CD14-positive monocyte (primary cell): ENCODE results near the gene RNU1-4. TPM values are rescaled to one million over a fixed set of nuclear protein-coding genes. Genes with fewer than 3 reads are reported as not detected.
A peak's percentile ranks its signal among the peaks of the same experiment; 100 is the strongest.
"Not testable (repeated sequence)": the region's sequence is repeated elsewhere in the genome, so short reads cannot be mapped to it uniquely, and the experiment has no call there.

ENCODE experiments used
- DNase-seq, 3 donors: peaks; one replicate each; pipeline ENCODE4 v3.0.0-alpha.2; 2011 to 2022
- H2AFZ ChIP-seq: 2 replicates; pipeline ENCODE4 v1.6.0; 2012; ENCODE audit warnings: mild to moderate bottlenecking, low read depth, low read length, inconsistent platforms; ENCODE audit not compliant: insufficient read depth, poor library complexity, severe bottlenecking
- H3K27ac ChIP-seq, 2 donors: 1 replicate in 1 of 2; 2 replicates in 1 of 2; pipeline ENCODE4 v1.5.1; 2012 to 2013; ENCODE audit warnings: low read length in 2 of 2, control low read depth in 1 of 2, inconsistent platforms in 1 of 2, low read depth in 1 of 2, mild to moderate bottlenecking in 1 of 2
- H3K27me3 ChIP-seq, 2 donors: one replicate each; pipeline versions ENCODE4 v1.6.0 to v1.6.1; 2011 to 2013; ENCODE audit warnings: low read length in 2 of 2; ENCODE audit not compliant: control insufficient read depth in 2 of 2, insufficient read depth in 2 of 2
- H3K36me3 ChIP-seq, 2 donors: replicated peaks in 1 of 2; 1 replicate in 1 of 2; 2 replicates in 1 of 2; pipeline versions ENCODE4 v1.5.1 to v1.6.1; 2012 to 2013; ENCODE audit warnings: low read length in 2 of 2, control low read depth in 1 of 2, inconsistent platforms in 1 of 2, mild to moderate bottlenecking in 1 of 2; ENCODE audit not compliant: insufficient read depth in 2 of 2, control insufficient read depth in 1 of 2
- H3K4me1 ChIP-seq, 2 donors: 1 replicate in 1 of 2; 2 replicates in 1 of 2; pipeline versions ENCODE4 v1.5.1 to v1.6.1; 2012 to 2013; ENCODE audit warnings: low read length in 2 of 2, control low read depth in 1 of 2, inconsistent platforms in 1 of 2, mild to moderate bottlenecking in 1 of 2, moderate library complexity in 1 of 2; ENCODE audit not compliant: insufficient read depth in 2 of 2, control insufficient read depth in 1 of 2
- H3K4me2 ChIP-seq: replicated peaks from 2 replicates; pipeline ENCODE3; 2012; ENCODE audit warnings: low read length, moderate library complexity, mild to moderate bottlenecking; ENCODE audit not compliant: poor library complexity, severe bottlenecking; ENCODE audit errors: extremely low read depth
- H3K4me3 ChIP-seq, 3 experiments: fragments of 200-600 bp in 1 of 3; sonication (generic) in 1 of 3; replicated peaks in 1 of 3; 1 replicate in 2 of 3; 2 replicates in 1 of 3; pipeline ENCODE4 v1.5.1; 2011 to 2013; ENCODE audit warnings: low read length in 3 of 3, mild to moderate bottlenecking in 3 of 3, control low read depth in 2 of 3, low read depth in 2 of 3, inconsistent platforms in 1 of 3, moderate library complexity in 1 of 3
- H3K79me2 ChIP-seq: 2 replicates; pipeline ENCODE4 v1.6.0; 2012; ENCODE audit warnings: mild to moderate bottlenecking, control low read depth, inconsistent platforms, low read length, moderate library complexity; ENCODE audit not compliant: insufficient read depth
- H3K9ac ChIP-seq: 2 replicates; pipeline ENCODE4 v1.6.0; 2017; ENCODE audit warnings: low read length, mild to moderate bottlenecking; ENCODE audit not compliant: insufficient read depth, poor library complexity, severe bottlenecking
- H3K9me3 ChIP-seq, 2 donors: replicated peaks in 1 of 2; 1 replicate in 1 of 2; 2 replicates in 1 of 2; pipeline versions ENCODE4 v1.5.1 to v1.6.1; 2012 to 2013; ENCODE audit warnings: low read length in 2 of 2, control low read depth in 1 of 2; ENCODE audit not compliant: control insufficient read depth in 1 of 2, insufficient read depth in 1 of 2
- H4K20me1 ChIP-seq: 2 replicates; pipeline ENCODE4 v1.6.0; 2012; ENCODE audit warnings: mild to moderate bottlenecking, low read length, control low read depth, moderate library complexity; ENCODE audit not compliant: insufficient read depth
- H3K27ac Mint-ChIP-seq, 7 donors: one replicate each; pipeline ENCODE4 v1.8.0; 2020; ENCODE audit warnings: mild to moderate bottlenecking in 7 of 7, mixed read lengths in 7 of 7, moderate library complexity in 6 of 7, inconsistent platforms in 2 of 7
- H3K27me3 Mint-ChIP-seq, 3 donors: one replicate each; pipeline ENCODE4 v1.8.0; 2021 to 2022; ENCODE audit warnings: low read depth in 3 of 3, mild to moderate bottlenecking in 3 of 3, mixed read lengths in 3 of 3, moderate library complexity in 3 of 3, inconsistent platforms in 1 of 3
- H3K36me3 Mint-ChIP-seq, 2 donors: one replicate each; pipeline ENCODE4 v1.8.0; 2020; ENCODE audit warnings: mixed read lengths in 2 of 2, inconsistent platforms in 1 of 2, mild to moderate bottlenecking in 1 of 2
- H3K4me1 Mint-ChIP-seq: one replicate; pipeline ENCODE4 v1.8.0; 2020; ENCODE audit warnings: mild to moderate bottlenecking, mixed read lengths
- H3K4me3 Mint-ChIP-seq, 2 donors: one replicate each; pipeline ENCODE4 v1.8.0; 2020; ENCODE audit warnings: mild to moderate bottlenecking in 2 of 2, mixed read lengths in 2 of 2, moderate library complexity in 1 of 2
- H3K9me3 Mint-ChIP-seq, 7 donors: one replicate each; pipeline ENCODE4 v1.8.0; 2020 to 2022; ENCODE audit warnings: mixed read lengths in 7 of 7, mild to moderate bottlenecking in 6 of 7, moderate library complexity in 6 of 7, inconsistent platforms in 2 of 7
- WGBS: methylation state at CpG from one replicate; pipeline ENCODE4 v1.1.5; 2013; ENCODE audit warnings: missing lambda C conversion rate; ENCODE audit not compliant: insufficient coverage; 5-methylcytosine and 5-hydroxymethylcytosine counted together
- intact Hi-C, 2 donors: fragments of 100-400 bp; cut with micrococcal nuclease; formaldehyde crosslinking; loops; one replicate each; pipeline versions ENCODE4 v1.15.0 to v1.15.1; 2023
- polyA plus RNA-seq, 3 donors: library from polyadenylated mRNA; depleted of rRNA in 1 of 3; unstranded in 2 of 3; stranded (reverse) in 1 of 3; fragments of 300-500 nt in 2 of 3; fragments of >200 nt in 1 of 3; fragmentation: Illumina TruSeq in 2 of 3; gene quantifications; 1 replicate in 2 of 3; 2 replicates in 1 of 3; pipeline ENCODE4 v1.2.3, GENCODE V29; 2012 to 2021
- TF ChIP-seq, protein P1 (sequence below): fragments of 200-600 bp; IDR thresholded peaks from one replicate; pipeline ENCODE4 v1.8.0; 2022; ENCODE audit warnings: antibody characterized with exemption, mild to moderate bottlenecking

RNU1-4 gene
- polyA plus RNA-seq, 3 donors, result not detected

DNA sequence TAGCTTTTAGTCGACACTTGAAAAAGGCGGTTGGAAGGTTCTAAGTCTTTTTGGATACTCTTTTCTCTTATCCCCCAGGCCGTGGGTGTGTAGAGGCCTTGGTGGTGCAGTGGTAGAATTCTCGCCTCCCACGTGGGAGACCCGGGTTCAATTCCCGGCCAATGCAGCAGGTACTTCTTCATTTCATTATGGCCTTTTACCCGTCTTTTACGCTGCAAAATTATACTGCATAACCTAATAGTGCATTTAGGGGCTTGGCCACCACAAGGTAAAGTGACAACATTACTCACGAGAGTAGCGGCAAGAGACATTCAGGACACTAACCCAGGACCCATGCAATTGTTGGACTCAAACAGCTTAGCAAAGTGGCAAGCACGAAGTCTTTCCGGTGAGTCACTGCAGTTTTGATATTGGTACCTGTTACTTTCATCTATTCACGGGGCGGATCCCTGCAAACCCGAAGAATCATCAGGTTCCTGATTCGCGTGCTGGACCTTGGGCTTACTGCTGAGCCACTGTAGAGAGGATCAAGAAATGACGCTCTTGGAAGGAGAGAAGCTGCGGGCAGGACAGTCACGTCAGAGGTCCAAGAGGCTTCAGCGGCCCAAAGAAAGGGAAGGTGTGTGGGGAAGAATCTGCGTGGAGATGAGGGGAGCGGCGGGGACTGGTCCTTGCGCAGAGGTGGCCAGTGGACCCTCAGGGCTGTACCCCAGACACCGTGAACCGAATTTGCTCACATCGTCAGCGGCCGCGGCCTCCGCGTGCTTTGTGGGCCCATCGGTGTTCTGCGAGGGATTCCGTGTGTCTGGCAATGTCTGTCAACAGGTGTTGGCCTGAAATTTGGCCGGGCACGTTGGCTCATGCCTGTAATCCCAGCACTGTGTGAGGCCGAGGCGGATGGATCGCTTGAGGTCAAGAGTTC, 12.9 kb upstream of the RNU1-4 start:
- H3K4me3 Mint-ChIP-seq, result no peak overlapping the region
- peak in 2 of 3 donors; percentile 4 to 15 for DNase-seq
- H3K4me1 Mint-ChIP-seq, result no peaks in the 10 kb centered on the region

DNA sequence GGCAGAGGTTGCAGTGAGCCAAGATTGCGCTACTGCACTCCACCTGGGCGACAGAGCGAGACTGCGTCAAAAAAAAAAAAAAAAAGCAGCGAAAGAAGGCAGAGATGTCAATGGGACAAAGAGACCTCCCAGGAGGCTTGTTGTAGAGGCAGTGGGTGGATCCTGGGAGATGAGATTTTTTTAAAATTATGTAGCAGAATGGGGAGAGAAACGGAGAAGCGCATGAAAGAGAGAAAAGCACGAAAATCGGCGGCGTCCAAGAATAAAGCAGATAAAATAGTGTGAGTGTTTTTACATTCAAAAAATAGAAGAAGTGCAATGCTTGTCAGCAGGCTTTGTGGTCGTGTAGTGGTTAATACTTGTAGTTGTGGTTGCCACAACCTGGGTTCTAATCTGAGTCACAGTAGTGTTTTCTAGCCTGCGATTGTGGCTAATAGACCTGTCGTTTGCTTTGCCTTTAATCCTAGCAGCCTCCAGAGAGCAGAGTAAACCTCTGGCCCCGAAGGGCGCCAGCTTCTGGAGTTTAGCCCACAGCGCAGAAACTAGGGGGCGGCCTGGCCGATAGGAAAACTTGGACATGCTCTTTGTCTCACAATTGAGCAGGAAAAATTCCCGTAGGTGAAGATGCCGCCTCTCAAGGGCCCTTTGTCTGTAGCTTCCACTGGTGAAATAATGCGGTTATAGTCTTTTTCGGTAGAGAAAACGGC, 11.9 kb upstream of the RNU1-4 start:
- WGBS, result 56% methylated on average over 12 of the region's 24 CpGs
- H2AFZ ChIP-seq, H3K36me3 Mint-ChIP-seq, H3K27ac ChIP-seq, H3K27ac Mint-ChIP-seq, H4K20me1 ChIP-seq, H3K4me3 Mint-ChIP-seq, intact Hi-C loops, H3K4me1 ChIP-seq, H3K4me2 ChIP-seq, H3K4me3 ChIP-seq, H3K9ac ChIP-seq, H3K9me3 ChIP-seq, H3K79me2 ChIP-seq, H3K4me1 Mint-ChIP-seq, H3K9me3 Mint-ChIP-seq, H3K36me3 ChIP-seq, H3K27me3 Mint-ChIP-seq: not testable (repeated sequence)
- DNase-seq, result peak in 1 of 3 donors; percentile 0
- H3K27me3 ChIP-seq, result peaks cover 0 to 11% of the 10 kb centered on the region in 2 donors

More for the DNA sequence above, 12.9 kb upstream of the RNU1-4 start:
- H3K4me2 ChIP-seq, result no peak overlapping the region
- H3K9me3 ChIP-seq, result no peaks in the 10 kb centered on the region
- TF ChIP-seq, protein P1, sequence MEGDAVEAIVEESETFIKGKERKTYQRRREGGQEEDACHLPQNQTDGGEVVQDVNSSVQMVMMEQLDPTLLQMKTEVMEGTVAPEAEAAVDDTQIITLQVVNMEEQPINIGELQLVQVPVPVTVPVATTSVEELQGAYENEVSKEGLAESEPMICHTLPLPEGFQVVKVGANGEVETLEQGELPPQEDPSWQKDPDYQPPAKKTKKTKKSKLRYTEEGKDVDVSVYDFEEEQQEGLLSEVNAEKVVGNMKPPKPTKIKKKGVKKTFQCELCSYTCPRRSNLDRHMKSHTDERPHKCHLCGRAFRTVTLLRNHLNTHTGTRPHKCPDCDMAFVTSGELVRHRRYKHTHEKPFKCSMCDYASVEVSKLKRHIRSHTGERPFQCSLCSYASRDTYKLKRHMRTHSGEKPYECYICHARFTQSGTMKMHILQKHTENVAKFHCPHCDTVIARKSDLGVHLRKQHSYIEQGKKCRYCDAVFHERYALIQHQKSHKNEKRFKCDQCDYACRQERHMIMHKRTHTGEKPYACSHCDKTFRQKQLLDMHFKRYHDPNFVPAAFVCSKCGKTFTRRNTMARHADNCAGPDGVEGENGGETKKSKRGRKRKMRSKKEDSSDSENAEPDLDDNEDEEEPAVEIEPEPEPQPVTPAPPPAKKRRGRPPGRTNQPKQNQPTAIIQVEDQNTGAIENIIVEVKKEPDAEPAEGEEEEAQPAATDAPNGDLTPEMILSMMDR, result no peak
- Mint-ChIP-seq H3K9me3 (no peaks in the 10 kb centered on the region), H3K36me3 (no peaks in the 10 kb centered on the region), H3K27me3 (peaks cover under 1 to 3% (median 3%) of the 10 kb centered on the region in 3 donors), H3K27ac (no peak overlapping the region)
- no peaks in the 10 kb centered on the region for H3K36me3 ChIP-seq
- H3K79me2 ChIP-seq, result no peaks in the 10 kb centered on the region
- no peaks in the 10 kb centered on the region for H4K20me1 ChIP-seq
- WGBS, result 93% methylated on average over 40 of the region's 42 CpGs
- no peak overlapping the region for H3K27ac ChIP-seq
- no peaks in the 10 kb centered on the region for H3K4me1 ChIP-seq
- no peak overlapping the region for H3K4me3 ChIP-seq
- no peak overlapping the region for H2AFZ ChIP-seq
- H3K27me3 ChIP-seq, result peaks cover 0 to 11% of the 10 kb centered on the region in 2 donors
- intact Hi-C loops, result no loop called here
- H3K9ac ChIP-seq, result no peak overlapping the region

DNA sequence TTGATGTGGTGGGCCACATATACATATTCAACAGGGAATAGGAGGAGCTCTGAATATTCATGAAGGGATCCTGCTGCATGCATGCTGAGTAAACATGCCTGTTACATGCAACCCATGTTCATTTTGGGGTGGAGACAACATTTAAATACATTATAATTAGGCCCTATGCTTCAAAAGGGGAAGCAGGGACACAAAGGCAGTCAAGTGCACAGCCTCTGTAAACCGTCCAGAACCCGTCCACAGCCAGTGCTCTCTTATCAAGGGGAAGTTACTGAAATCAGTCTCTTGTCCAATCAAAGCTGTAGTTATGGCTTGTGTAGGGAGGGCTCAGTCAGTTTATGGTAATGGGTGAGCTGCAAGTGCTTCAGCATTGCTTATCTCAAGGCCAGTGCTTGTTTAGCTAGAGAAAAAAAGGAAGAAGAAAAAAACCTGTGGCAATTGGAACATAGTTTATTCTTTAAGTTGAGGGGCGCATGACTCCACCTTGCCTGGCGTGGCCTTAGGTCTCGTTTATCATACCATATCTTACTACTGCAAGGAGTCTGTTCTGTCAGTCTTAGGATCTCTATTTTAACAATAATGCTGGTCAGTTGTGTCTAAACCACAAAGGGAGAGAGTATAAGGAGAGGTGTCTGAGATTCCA, 7.9 kb upstream of the RNU1-4 start:
- H3K27me3 Mint-ChIP-seq, H3K27ac ChIP-seq, H4K20me1 ChIP-seq, H3K36me3 Mint-ChIP-seq, H3K4me3 Mint-ChIP-seq, H3K4me1 ChIP-seq, H3K4me2 ChIP-seq, H3K9me3 Mint-ChIP-seq, H3K4me3 ChIP-seq, DNase-seq, H3K4me1 Mint-ChIP-seq, H3K79me2 ChIP-seq, H3K9ac ChIP-seq, H3K27me3 ChIP-seq, intact Hi-C loops, H2AFZ ChIP-seq, H3K9me3 ChIP-seq, H3K36me3 ChIP-seq, H3K27ac Mint-ChIP-seq: not testable (repeated sequence)
- no CpG with 5 or more reads among the region's 5 CpGs for WGBS
